ENCODE data around the gene CDK14.

The CDK14 gene

GRCh38 chr7:90719155-90719554, 123.0 kb downstream of the CDK14 start:
- TF ChIP-seq CTCF (IDR thresholded peaks at IDR 0.05; ENCODE audit: low read length) (no peak), EZH2 (optimal IDR thresholded peaks at IDR 0.05; ENCODE audit: low read depth, low read length) (no peak), EZH2phosphoT487 (IDR thresholded peaks at IDR 0.05; ENCODE audit: low read length) (no peak)
- no peak for DNase-seq
- Histone ChIP-seq H3K4me1 (ENCODE audit: low read length) (peaks cover 41% of the 10 kb centered on the region), H3K4me2 (ENCODE audit: low read depth, low read length) (no peak overlapping the region), H4K20me1 (ENCODE audit: insufficient read depth, low read length) (no peaks in the 10 kb centered on the region), H3K9me3 (replicated peaks; ENCODE audit: insufficient read depth, low read length) (no peaks in the 10 kb centered on the region), H3K27me3 (replicated peaks; ENCODE audit: insufficient read depth, low read length) (no peaks in the 10 kb centered on the region), H3K9ac (ENCODE audit: low read length) (no peak overlapping the region), H3K79me2 (ENCODE audit: low read length) (peaks cover 100% of the 10 kb centered on the region), H3K9me2 (replicated peaks; ENCODE audit: insufficient read depth, low read length) (no peaks in the 10 kb centered on the region), H3K4me3 (ENCODE audit: low read length) (no peak overlapping the region), H3K27ac (ENCODE audit: low read length) (no peak overlapping the region), H2AFZ (ENCODE audit: low read length) (no peak overlapping the region), H3K36me3 (replicated peaks; ENCODE audit: insufficient read depth, low read length) (peaks cover 17% of the 10 kb centered on the region; the same call in 1 of the 2 replicates), H3F3A (ENCODE audit: insufficient read depth, low read length) (peaks cover 35% of the 10 kb centered on the region)

- peaks cover 100% of the 10 kb centered on the region for H3K79me2 ChIP-seq (ENCODE audit: low read length)
- H3K27me3 ChIP-seq (replicated peaks; ENCODE audit: insufficient read depth, low read length), result no peaks in the 10 kb centered on the region
- no peak for DNase-seq
- H4K20me1 ChIP-seq (ENCODE audit: insufficient read depth, low read length), result no peaks in the 10 kb centered on the region
- no peak overlapping the region for H3K27ac ChIP-seq (ENCODE audit: low read length)
- peaks cover 40% of the 10 kb centered on the region for H3F3A ChIP-seq (ENCODE audit: insufficient read depth, low read length)
- no peaks in the 10 kb centered on the region for H3K9me3 ChIP-seq (replicated peaks; ENCODE audit: insufficient read depth, low read length)
- no peaks in the 10 kb centered on the region for H3K9me2 ChIP-seq (replicated peaks; ENCODE audit: insufficient read depth, low read length)
- no peak overlapping the region for H3K9ac ChIP-seq (ENCODE audit: low read length)
- no peak for TF ChIP-seq EZH2 (optimal IDR thresholded peaks at IDR 0.05; ENCODE audit: low read depth, low read length)
- no peak for TF ChIP-seq EZH2phosphoT487 (IDR thresholded peaks at IDR 0.05; ENCODE audit: low read length)
- TF ChIP-seq CTCF (IDR thresholded peaks at IDR 0.05; ENCODE audit: low read length), result no peak
- no peak overlapping the region for H3K4me3 ChIP-seq (ENCODE audit: low read length)
- H3K4me1 ChIP-seq (ENCODE audit: low read length), result peaks cover 50% of the 10 kb centered on the region
- H3K4me2 ChIP-seq (ENCODE audit: low read depth, low read length), result no peak overlapping the region
- no peak overlapping the region for H2AFZ ChIP-seq (ENCODE audit: low read length)
- H3K36me3 ChIP-seq (replicated peaks; ENCODE audit: insufficient read depth, low read length), result peaks cover 17% of the 10 kb centered on the region; the same call in 1 of the 2 replicates
These were observed 125.1 kb downstream of the CDK14 start for GRCh38 chr7:90720984-90721760.

- DNase-seq, result no peak
- Histone ChIP-seq H3K4me2 (ENCODE audit: low read depth, low read length) (no peak overlapping the region), H2AFZ (ENCODE audit: low read length) (no peak overlapping the region), H3K79me2 (ENCODE audit: low read length) (peaks cover 100% of the 10 kb centered on the region), H3K4me3 (ENCODE audit: low read length) (no peak overlapping the region), H3K4me1 (ENCODE audit: low read length) (peaks cover 42% of the 10 kb centered on the region), H4K20me1 (ENCODE audit: insufficient read depth, low read length) (no peaks in the 10 kb centered on the region), H3K27ac (ENCODE audit: low read length) (0 out of 2 replicates have a peak overlapping the region, but pooled peaks have one; percentile 76), H3K27me3 (replicated peaks; ENCODE audit: insufficient read depth, low read length) (no peaks in the 10 kb centered on the region), H3K9ac (ENCODE audit: low read length) (no peak overlapping the region), H3K9me2 (replicated peaks; ENCODE audit: insufficient read depth, low read length) (no peaks in the 10 kb centered on the region), H3F3A (ENCODE audit: insufficient read depth, low read length) (peaks cover 48% of the 10 kb centered on the region), H3K9me3 (replicated peaks; ENCODE audit: insufficient read depth, low read length) (no peaks in the 10 kb centered on the region), H3K36me3 (replicated peaks; ENCODE audit: insufficient read depth, low read length) (peaks cover 17% of the 10 kb centered on the region; the same call in 1 of the 2 replicates)
- no peak for TF ChIP-seq CTCF (IDR thresholded peaks at IDR 0.05; ENCODE audit: low read length)
- no peak for TF ChIP-seq EZH2phosphoT487 (IDR thresholded peaks at IDR 0.05; ENCODE audit: low read length)
- no peak for TF ChIP-seq EZH2 (optimal IDR thresholded peaks at IDR 0.05; ENCODE audit: low read depth, low read length)
These were observed 125.8 kb downstream of the CDK14 start for GRCh38 chr7:90721869-90722431.
